ENCODE results near the gene NR4A2.
A peak's percentile ranks its signal among the peaks of the same experiment; 100 is the strongest.

The NR4A2 gene

GRCh38 chr2:156343096-156343939, 10.8 kb upstream of the NR4A2 start:
- Mint-ChIP-seq H3K27me3 (no peaks in the 10 kb centered on the region), H3K9me3 (no peaks in the 10 kb centered on the region), H3K27ac (peak overlapping the region; percentile 94 to 95), H3K4me1 (peaks cover 51% of the 10 kb centered on the region), H3K4me3 (peak overlapping the region; percentile 84 to 96)
- ATAC-seq (no peak), DNase-seq (no peak)

DNA sequence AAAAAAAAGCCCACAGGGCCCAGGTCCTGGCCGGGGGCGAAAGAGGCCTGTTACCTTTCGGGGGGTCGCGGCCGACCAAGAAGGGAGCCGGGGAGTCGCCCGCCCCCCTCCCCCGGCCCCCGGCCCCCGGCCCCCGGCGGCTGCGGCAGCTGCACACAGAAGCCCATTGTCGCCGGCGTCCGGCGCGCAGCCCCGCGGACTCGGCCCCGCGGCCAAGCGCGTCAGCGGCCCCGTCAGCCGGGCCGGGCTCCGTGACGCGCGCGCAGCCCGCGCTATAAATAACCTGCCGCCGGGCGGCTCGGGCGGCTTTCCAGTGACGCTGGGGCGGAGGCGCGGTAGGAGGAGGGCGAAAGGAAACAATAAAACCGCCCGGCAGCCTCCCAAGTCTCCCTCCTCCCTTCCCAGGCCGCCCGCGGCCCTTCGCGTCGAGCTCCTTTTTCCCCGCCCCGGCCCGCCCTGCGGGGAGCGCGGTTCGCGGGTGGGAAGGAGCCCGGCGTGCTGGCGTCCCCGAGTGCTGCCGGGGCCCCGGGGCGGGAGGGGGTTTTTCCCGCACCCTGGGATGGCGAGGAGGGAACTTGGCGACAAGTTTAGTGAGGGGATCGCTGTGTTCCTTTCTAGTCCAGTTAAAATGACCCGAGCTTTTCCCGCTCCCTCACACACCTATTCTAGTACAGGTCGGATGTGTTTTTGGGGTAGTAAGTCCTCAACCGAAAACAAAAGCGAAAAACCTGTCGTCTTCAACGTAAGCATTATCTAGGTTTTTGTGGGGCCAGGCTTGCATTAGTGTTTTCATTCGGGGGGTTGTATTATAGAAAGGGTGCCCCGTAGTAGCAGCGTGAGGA, 10.0 kb upstream of the NR4A2 start:
- Mint-ChIP-seq H3K9me3 (no peaks in the 10 kb centered on the region), H3K4me3 (peak overlapping the region; percentile 96 to 97), H3K4me1 (peaks cover 51% of the 10 kb centered on the region), H3K27ac (peak overlapping the region; percentile 98 to 99), H3K27me3 (no peaks in the 10 kb centered on the region)
- ATAC-seq (peak; percentile 74), DNase-seq (peak; percentile 88 to 91)

DNA sequence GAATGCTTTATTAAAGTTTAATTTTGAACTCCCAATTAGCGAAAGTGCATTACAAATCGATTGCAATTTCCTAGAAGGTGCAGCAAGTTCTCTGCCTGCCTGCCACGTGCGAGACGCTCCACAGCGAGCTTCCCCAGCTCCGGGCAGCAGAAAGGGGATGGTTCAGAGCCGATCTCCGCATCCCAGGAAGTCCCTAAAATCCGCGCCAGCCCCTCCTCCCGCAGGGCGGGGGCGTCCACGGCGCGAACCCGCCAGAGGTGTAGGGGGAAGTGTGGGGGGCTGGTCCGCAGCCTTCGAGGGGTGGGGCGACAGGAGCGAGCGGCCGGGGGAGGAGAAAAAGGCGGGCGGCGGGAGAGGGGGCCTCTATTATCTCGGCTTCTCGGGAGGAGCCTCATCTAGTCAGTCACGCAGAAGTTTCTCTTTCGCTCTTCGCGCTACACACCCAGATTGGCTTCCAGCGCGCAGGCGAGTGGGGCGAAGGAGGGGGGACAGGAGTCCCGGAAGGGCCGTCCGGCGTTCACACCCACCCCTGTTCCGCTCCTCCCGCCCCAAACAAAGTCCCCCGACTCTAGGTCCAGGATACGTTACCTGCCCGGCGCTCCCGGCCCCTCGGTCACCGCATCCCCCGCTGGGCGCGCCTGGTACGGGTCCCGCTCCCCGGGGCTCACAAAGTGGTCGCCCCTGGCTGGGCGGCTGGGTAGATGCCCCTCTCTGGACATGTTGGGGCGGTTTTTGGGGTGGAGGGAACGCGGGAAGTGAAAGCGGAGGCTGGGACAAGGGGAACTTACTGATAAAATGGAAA, 9.1 kb upstream of the NR4A2 start:
- Mint-ChIP-seq H3K4me3 (peak overlapping the region; percentile 96 to 97), H3K27me3 (no peaks in the 10 kb centered on the region), H3K9me3 (no peaks in the 10 kb centered on the region), H3K4me1 (peaks cover 50% of the 10 kb centered on the region), H3K27ac (peak overlapping the region; percentile 98 to 99)
- DNase-seq (peak; percentile 88 to 94), ATAC-seq (peak; percentile 84)

DNA sequence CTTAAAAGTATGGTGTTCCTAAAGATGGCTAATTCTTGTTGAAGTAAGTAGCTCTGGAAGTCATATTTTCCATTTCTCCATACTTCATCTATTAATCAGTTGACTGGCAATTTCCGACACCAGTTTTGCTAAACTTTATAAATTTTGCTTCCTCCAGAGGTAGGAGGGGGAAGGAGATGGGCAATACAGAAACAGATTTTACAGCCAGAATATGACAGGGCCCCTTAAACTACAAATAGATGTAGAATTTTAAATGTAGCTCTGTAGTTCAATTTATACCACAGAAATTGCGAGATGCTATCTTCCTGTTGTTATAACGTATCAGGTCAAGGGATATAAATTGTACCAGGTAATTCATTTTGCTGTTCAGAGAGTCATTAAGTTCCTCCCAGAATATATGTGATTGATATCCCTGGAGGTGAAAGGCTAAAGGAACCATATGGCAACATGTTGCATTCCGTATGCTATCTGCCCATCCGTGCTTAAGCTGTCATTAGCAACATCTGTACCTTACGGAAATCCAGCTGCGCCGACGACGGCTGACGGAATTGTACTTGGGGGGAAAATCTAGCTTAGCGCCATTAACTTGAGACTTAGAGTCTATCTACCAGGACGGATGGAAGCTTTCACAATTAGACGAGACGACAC, 8.4 kb upstream of the NR4A2 start:
- peak in 1 of 2 donors; percentile 53 for DNase-seq
- Mint-ChIP-seq H3K27ac (peak overlapping the region; percentile 98 to 99), H3K4me1 (peaks cover 45% of the 10 kb centered on the region), H3K9me3 (no peaks in the 10 kb centered on the region), H3K27me3 (no peaks in the 10 kb centered on the region), H3K4me3 (peak overlapping the region; percentile 96 to 97)
- peak; percentile 16 for ATAC-seq

GRCh38 chr2:156340377-156340776, 7.9 kb upstream of the NR4A2 start:
- H3K9me3 Mint-ChIP-seq = no peaks in the 10 kb centered on the region

GRCh38 chr2:156339865-156340264, 7.3 kb upstream of the NR4A2 start:
- peak overlapping the region; percentile 96 to 97 for H3K4me3 Mint-ChIP-seq
- no peaks in the 10 kb centered on the region for H3K27me3 Mint-ChIP-seq
- H3K27ac Mint-ChIP-seq = peak overlapping the region; percentile 44 to 56
- ATAC-seq (no peak), DNase-seq (no peak)
- H3K4me1 Mint-ChIP-seq = peaks cover 43% of the 10 kb centered on the region
- H3K9me3 Mint-ChIP-seq = no peaks in the 10 kb centered on the region

More at GRCh38 chr2:156340377-156340776, 7.9 kb upstream of the NR4A2 start:
- H3K27me3 Mint-ChIP-seq = no peaks in the 10 kb centered on the region
- peaks cover 45% of the 10 kb centered on the region for H3K4me1 Mint-ChIP-seq
- H3K27ac Mint-ChIP-seq = peak overlapping the region; percentile 98 to 99
- H3K4me3 Mint-ChIP-seq = peak overlapping the region; percentile 96 to 97
- DNase-seq = peak in 1 of 2 donors; percentile 29
- no peak for ATAC-seq

DNA sequence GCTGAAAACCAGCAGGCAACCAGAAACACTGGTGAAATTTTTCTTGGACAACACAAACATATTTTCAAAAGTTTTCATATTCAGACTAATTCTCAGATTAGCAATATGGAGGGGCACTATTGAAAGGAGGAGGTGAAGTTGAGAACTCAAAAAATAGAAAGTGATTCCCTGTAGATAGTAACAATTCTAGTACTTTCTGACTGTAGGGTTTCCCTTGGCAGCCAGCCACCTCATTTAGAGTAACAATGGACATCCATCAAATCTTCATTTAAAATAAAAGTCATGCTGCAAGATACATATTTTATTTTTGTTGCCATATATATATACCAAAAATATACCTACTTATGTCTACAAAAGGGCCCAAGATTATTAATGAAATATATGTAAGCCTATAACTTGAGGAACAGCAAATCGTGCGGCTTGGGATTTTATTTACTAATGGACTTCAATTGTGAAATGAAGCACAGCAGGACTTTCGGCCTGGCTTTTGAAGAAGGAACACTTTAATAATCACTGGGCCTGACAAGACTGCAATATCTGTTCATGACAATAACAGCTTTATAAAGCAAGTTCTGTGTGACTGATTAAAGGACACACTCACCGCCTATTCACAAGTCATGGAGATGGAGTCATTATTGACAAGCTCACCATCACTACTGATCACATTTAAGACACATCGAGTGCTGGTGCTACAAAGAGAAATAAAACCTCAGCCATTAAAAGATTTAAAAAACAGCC, 6.8 kb upstream of the NR4A2 start:
- Mint-ChIP-seq H3K27ac (peak overlapping the region; percentile 44 to 56), H3K9me3 (no peaks in the 10 kb centered on the region), H3K4me3 (peak overlapping the region; percentile 96 to 97), H3K27me3 (no peaks in the 10 kb centered on the region), H3K4me1 (peaks cover 38% of the 10 kb centered on the region)
- no peak for DNase-seq
- no peak for ATAC-seq

- no peak for ATAC-seq
- peak overlapping the region in 1 of 2 donors; percentile 76 for H3K27ac Mint-ChIP-seq
Observed at GRCh38 chr2:156338578-156338977, 6.1 kb upstream of the NR4A2 start.

GRCh38 chr2:156334496-156335478, 2.3 kb upstream of the NR4A2 start:
- ATAC-seq = peak; percentile 40
- peak; percentile 81 to 88 for DNase-seq

More at GRCh38 chr2:156338578-156338977, 6.1 kb upstream of the NR4A2 start:
- no peaks in the 10 kb centered on the region for H3K27me3 Mint-ChIP-seq
- DNase-seq = no peak
- peaks cover 33% of the 10 kb centered on the region for H3K4me1 Mint-ChIP-seq
- no peaks in the 10 kb centered on the region for H3K9me3 Mint-ChIP-seq
- peak overlapping the region; percentile 54 to 65 for H3K4me3 Mint-ChIP-seq

DNA sequence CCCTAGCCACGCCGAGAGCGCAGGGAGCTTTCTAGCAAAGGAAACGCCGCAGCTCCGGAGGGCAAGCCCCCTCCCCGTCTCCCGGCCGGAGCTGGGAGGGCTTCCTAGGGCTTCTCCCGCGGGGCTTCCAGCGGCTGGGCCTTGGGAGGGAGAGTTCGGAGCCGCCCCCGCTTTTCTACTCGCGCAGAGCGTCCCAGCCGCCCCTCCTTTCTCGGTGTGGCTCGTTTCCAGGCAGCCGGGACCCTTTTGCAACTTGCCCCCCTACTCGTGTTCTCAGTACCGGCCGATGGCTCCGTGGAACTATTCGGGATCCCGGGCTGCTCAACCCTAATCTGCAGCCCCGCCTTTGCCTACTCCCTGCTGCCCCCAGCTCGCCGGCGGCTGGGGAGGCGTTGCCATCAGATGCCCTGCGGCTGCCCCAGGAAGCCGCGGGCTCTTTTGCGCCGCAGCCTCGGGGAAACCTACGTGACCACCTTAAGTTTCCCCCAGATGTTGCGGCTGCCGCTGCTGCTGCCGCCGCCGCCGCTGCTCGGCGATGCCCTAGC, 1.5 kb upstream of the NR4A2 start:
- H3K4me1 Mint-ChIP-seq = peaks cover 48% of the 10 kb centered on the region
- H3K9me3 Mint-ChIP-seq = no peaks in the 10 kb centered on the region
- peak overlapping the region; percentile 93 to 99 for H3K27ac Mint-ChIP-seq
- H3K4me3 Mint-ChIP-seq = peak overlapping the region; percentile 91 to 96
- ATAC-seq = peak; percentile 46
- H3K27me3 Mint-ChIP-seq = peaks cover 14% of the 10 kb centered on the region
- DNase-seq = peak; percentile 84 to 87

More at GRCh38 chr2:156334496-156335478, 2.3 kb upstream of the NR4A2 start:
- peaks cover 8% of the 10 kb centered on the region for H3K27me3 Mint-ChIP-seq
- H3K27ac Mint-ChIP-seq = peak overlapping the region; percentile 93 to 99
- H3K4me3 Mint-ChIP-seq = peak overlapping the region; percentile 91 to 96
- H3K9me3 Mint-ChIP-seq = no peaks in the 10 kb centered on the region
- peaks cover 48% of the 10 kb centered on the region for H3K4me1 Mint-ChIP-seq

DNA sequence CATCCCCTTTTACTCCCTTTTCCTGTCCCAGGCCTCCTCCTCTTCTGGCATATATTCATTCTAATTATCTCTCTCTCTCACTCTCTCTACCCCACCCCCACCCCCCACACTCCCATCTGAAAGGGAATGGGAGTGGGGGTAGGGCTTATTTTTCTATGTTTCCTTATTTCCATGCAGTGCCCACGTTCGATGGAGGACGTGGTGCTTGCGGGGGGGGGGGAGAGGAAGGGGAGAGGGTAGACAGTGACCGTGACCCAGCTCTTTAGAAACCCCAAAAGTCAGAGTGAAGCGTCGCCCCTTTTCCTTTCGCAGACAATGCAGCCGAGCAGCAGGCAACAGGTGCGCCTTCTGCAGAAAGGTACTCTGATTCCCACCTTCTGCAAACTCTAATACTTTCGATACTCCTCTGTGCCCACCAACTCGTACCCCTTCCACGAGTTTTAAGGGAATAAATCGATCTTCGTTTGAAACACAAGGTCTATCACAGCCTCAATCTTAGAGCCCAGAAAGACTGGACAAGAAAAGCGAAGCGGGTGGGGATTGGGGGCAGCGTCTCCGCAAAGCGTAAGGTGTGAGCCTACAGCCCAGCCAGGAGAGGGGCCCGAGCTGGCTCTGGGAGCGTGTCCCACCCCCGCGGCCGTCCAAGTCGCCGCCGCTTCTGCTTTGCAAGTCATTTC, 891 bp upstream of the NR4A2 start:
- Mint-ChIP-seq H3K4me1 (peaks cover 47% of the 10 kb centered on the region), H3K4me3 (peak overlapping the region; percentile 91 to 96), H3K27ac (peak overlapping the region; percentile 93 to 99), H3K9me3 (no peaks in the 10 kb centered on the region), H3K27me3 (peaks cover 14% of the 10 kb centered on the region)
- DNase-seq (peak; percentile 84 to 85), ATAC-seq (peak; percentile 33)

- DNase-seq = no peak
- Mint-ChIP-seq H3K27me3 (peaks cover 14% of the 10 kb centered on the region), H3K4me3 (peak overlapping the region; percentile 91 to 96), H3K9me3 (no peaks in the 10 kb centered on the region), H3K27ac (peak overlapping the region; percentile 93 to 99), H3K4me1 (peaks cover 58% of the 10 kb centered on the region)
- ATAC-seq = peak; percentile 4
Observed at GRCh38 chr2:156332284-156332533, 312 bp downstream of the NR4A2 start.

Measured in stimulated activated naive CD8-positive, alpha-beta T cell treated with anti-CD3 and anti-CD28 coated beads, Interleukin-15, amount 100 ng/mL, for 72 hours (primary cell).